Measurements from ENCODE around the gene PLIN3. TPM values are rescaled to one million over a fixed set of nuclear protein-coding genes. Genes with fewer than 3 reads are reported as not detected.

The PLIN3 gene
- total RNA-seq, 1 donor from 2014 or later = 93.8 TPM

- H3K4me1 ChIP-seq = peaks cover 45% of the 10 kb centered on the region
- peak within 1 kb of the TSS; percentile 84 for H3K27ac ChIP-seq
- DNase-seq (ENCODE audit: extremely low spot score in 2 of 2) = peak; percentile 100
- no peaks in the 10 kb centered on the region for H3K9me3 ChIP-seq
- H3K27me3 ChIP-seq = no peaks in the 10 kb centered on the region
- peak within 1 kb of the TSS; percentile 88 to 99 for H3K4me3 ChIP-seq
- intact Hi-C loops (cut with DNase I) = no loop called here
- H3K36me3 ChIP-seq = peaks cover 0 to 35% of the 10 kb centered on the region in 2 donors
- peak; percentile 96 to 98 for TF ChIP-seq POLR2AphosphoS5 (IDR thresholded peaks at IDR 0.05; ENCODE audit: insufficient read depth in 1 of 2, low read depth in 1 of 2)
- TF ChIP-seq POLR2A (IDR thresholded peaks at IDR 0.05) = peak in 1 of 2 donors; percentile 66
- TF ChIP-seq CTCF (IDR thresholded peaks at IDR 0.05) = peak; percentile 88 to 99 (median 99)
These were observed 76.1 kb downstream of the PLIN3 start, which contains the start of gene FEM1A for GRCh38 chr19:4791183-4792018. Gene FEM1A (plus strand): TSS chr19:4791734. CDS start chr19:4791855, 121 bp downstream.

Other genes with a start within 250 kb of the PLIN3 start
- gene TNFAIP8L1, start 228.2 kb downstream of the PLIN3 start, total RNA-seq = 13.0 TPM
- 33.4 TPM for gene MYDGF, start 197.3 kb downstream of the PLIN3 start, total RNA-seq
- 53.8 TPM for gene DPP9, start 143.8 kb downstream of the PLIN3 start, total RNA-seq
- 16.2 TPM for gene FEM1A, start 75.9 kb downstream of the PLIN3 start, total RNA-seq
- gene TICAM1, start 36.0 kb downstream of the PLIN3 start, total RNA-seq = 16.5 TPM
- gene ARRDC5, start 35.2 kb upstream of the PLIN3 start, total RNA-seq = 0.98 TPM
- gene UHRF1, start 41.8 kb upstream of the PLIN3 start, total RNA-seq = 2.0 TPM
- gene KDM4B, start 101.4 kb upstream of the PLIN3 start, total RNA-seq = 59.7 TPM